Fibroblast of villous mesenchyme (primary cell): ENCODE measurements around the gene ZEB2. TPM values are rescaled to one million over a fixed set of nuclear protein-coding genes. Genes with fewer than 3 reads are reported as not detected.

Source experiments
- DNase-seq: peaks from one replicate; pipeline ENCODE4 v3.0.0-alpha.2; 2010; ENCODE audit warnings: low read depth
- H3K4me3 ChIP-seq: 2 replicates; pipeline ENCODE4 v1.5.1; 2011; ENCODE audit warnings: low read depth, mild to moderate bottlenecking, low read length
- CTCF ChIP-seq: IDR thresholded peaks from 2 replicates; pipeline ENCODE4 v1.5.1; 2012; ENCODE audit warnings: low read depth, mild to moderate bottlenecking, low read length; ENCODE audit not compliant: insufficient read depth
- total RNA-seq: library from RNA; depleted of rRNA; stranded (reverse); fragments of >200 nt; gene quantifications from 2 replicates; pipeline ENCODE4 v1.2.3, GENCODE V29; 2012

The ZEB2 gene
- total RNA-seq, 1 donor: 50.1 TPM

- TF ChIP-seq CTCF: no peak
- DNase-seq: no peak
- H3K4me3 ChIP-seq: no peak overlapping the region
Measured at GRCh38 chr2:144441711-144442141, 78.2 kb downstream of the ZEB2 start.

- no peak for DNase-seq
- H3K4me3 ChIP-seq: no peak overlapping the region
- TF ChIP-seq CTCF: no peak
Measured at GRCh38 chr2:144439993-144440392, 79.9 kb downstream of the ZEB2 start.

- no peak overlapping the region for H3K4me3 ChIP-seq
- no peak for DNase-seq
- TF ChIP-seq CTCF: no peak
Measured at GRCh38 chr2:144438801-144439631, 80.9 kb downstream of the ZEB2 start.

- no peak for TF ChIP-seq CTCF
- DNase-seq: no peak
Measured at GRCh38 chr2:144437636-144438035, 82.3 kb downstream of the ZEB2 start.

GRCh38 chr2:144434425-144435222 lies 85.3 kb downstream of the ZEB2 start:
- no peak overlapping the region for H3K4me3 ChIP-seq
- TF ChIP-seq CTCF: no peak
- no peak for DNase-seq

More at GRCh38 chr2:144437636-144438035, 82.3 kb downstream of the ZEB2 start:
- no peak overlapping the region for H3K4me3 ChIP-seq

- TF ChIP-seq CTCF: no peak
- H3K4me3 ChIP-seq: no peak overlapping the region
- DNase-seq: no peak
Measured at GRCh38 chr2:144432921-144433320, 87.0 kb downstream of the ZEB2 start.
